ENCODE data around the gene FYB2.
"Not testable (repeated sequence)": the region's sequence is repeated elsewhere in the genome, so short reads cannot be mapped to it uniquely, and the experiment has no call there.

FYB2 gene

DNA sequence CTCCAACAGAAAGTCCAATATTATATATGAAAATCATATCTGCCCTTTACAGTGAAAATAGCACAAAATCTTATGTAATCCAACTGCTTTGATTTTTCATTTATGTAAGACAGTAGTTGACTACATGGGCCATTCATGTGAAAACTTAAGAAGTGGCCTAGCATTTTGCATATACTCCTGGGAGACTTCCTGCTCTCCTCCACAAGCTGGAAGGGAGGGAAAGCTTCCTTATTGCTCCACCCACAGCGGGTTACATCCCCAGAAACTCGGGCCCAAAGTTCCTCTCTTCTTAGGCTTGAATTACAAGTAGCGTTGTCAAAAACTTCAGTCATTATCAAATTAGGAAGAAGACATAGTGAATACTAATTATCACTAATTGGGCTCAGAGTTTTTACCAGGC is 29.2 kb downstream of the FYB2 start:
- DNase-seq (ENCODE audit: low spot score), result no peak

GRCh38 chr1:56788588-56788987 is 30.6 kb downstream of the FYB2 start:
- DNase-seq (ENCODE audit: low spot score), result no peak

GRCh38 chr1:56788102-56788501 is 31.1 kb downstream of the FYB2 start:
- no peak for DNase-seq (ENCODE audit: low spot score)

- DNase-seq (ENCODE audit: low spot score), result no peak
Observed at GRCh38 chr1:56787330-56787729, 31.9 kb downstream of the FYB2 start.

DNA sequence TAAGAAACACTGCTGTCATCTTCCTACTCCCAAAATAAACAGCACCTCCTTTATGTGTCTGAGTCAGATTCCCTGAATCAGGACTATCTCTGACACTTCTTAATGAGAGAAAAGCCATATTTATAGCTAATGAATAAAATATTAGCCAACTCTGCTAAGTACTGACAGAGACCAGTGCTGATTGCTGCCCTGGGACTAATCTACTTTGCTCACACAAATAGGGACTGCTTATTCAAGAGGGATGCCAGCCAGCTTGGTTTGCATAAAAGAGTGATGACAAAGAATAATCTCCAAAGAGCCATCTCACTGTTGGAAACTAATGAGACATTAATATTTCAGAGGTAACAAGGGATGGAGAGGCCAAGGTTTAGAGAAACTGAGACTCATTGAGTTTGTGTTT is 36.4 kb downstream of the FYB2 start:
- no peak for DNase-seq (ENCODE audit: low spot score)

DNA sequence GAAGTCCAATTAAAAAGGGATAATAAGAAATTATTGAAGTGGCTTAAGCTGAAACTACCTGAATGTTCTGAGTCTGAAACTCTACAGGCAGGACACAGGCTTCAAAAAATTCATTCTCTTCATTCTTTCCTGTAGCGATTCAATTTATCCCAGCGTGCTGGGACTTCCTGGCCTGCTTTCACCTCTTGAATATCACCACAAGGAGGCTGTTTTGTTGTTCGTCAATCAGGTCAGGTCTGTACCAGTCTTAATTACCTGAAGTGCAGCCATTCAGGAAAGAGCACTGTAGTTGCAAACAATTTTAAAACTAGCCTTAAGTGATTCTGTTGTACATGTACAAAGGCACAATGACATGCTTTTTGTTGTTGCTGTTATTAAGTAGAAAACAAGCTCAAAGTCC is 38.4 kb downstream of the FYB2 start:
- DNase-seq (ENCODE audit: low spot score), result no peak

DNA sequence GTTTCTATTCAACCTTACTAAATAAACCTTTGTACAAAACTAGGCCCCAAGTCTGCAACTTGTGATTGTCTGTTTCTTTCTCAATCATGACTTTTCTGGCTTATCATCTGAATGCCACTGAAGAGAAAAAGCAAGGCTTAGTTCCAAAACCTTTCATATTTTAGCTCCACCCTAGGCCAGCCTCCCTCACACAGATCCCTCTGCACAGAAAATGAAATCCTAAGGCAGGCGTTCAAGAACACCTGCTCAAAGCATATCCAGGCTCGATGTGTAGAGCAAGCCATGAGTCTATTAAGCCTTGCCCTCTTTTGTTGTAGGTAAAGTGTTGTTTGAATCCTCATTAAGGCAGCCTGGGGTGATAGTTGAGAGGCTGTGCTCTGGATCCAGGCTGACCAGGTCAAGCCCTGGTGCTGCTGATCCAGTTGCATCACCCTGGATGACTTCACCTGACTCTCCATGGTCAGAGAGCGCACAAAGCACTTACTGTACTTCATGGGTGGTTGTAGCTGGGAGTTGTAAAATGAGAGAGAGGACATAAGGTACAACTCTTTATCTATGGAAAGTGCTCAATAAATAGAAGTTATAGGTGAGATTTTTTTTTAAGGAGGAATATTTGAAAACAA is 39.0 kb downstream of the FYB2 start:
- no peak for DNase-seq (ENCODE audit: low spot score)

DNA sequence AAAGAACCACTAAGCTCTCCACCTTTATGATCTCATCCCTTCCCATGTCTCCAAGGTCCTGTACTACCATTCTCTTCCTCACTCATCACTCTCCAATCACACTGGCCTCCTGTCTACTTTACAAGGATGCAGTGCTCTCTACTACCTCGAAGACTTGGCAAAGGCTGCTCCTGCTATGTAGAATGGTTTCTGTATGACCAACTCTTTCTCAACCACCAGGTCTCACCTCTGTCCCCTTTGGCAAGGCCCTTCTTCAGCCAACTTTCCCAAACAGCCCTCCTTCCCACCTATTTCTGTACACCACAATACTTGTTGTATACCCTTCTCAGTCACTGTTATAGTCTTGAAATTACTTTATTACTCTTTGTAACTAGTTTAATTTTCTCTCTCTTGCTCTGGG is 41.2 kb downstream of the FYB2 start:
- no peak for DNase-seq (ENCODE audit: low spot score)

GRCh38 chr1:56774732-56775131 is 44.5 kb downstream of the FYB2 start:
- not testable (repeated sequence) for DNase-seq (ENCODE audit: low spot score)

DNA sequence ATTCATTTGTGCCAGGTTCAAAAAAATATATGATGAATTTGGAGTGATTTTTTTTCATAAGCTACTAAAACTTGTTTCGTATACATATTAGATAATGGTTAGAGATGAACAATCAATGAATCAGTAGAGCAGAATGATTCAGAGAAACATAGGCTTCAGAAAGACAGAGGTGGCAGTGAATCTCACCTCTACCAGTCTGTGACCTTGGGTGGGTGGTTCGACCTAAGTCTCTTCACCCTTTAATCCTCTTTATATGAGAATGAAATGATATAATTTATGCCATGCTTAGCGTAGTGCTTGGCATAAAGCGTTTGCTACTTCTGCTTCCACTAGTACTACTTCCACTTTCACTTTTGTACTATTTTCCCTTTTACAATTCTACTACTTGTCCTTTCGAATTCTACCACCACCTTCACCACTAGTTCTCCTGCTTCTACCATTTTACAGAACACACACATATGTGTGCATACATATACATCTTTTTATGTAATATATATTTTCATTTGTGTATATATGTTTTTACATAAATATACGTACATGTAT is 45.1 kb downstream of the FYB2 start:
- no peak for DNase-seq (ENCODE audit: low spot score)

- DNase-seq (ENCODE audit: low spot score), result no peak
Observed at GRCh38 chr1:56773341-56774066, 45.7 kb downstream of the FYB2 start.

- no peak for DNase-seq (ENCODE audit: low spot score)
Observed at GRCh38 chr1:56771717-56772116, 47.5 kb downstream of the FYB2 start.

DNA sequence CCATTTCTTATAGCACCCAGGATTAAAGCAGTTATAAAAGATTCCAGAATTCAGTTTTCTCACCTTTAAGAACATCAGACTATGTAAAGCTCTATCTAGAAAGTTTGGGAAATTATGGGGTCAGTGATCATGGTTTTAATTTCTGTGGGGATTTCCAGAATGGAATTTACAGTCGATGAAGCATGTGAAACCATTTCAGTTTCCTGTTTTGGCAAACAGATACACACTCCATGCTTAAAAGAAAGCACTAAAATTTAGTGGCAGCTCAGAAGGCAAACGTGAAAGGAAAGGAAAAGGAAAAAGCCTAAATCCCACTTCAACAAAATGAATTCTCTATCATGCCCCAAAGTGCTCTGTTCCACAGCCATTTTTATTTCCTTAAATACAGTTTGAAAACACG is 60.4 kb downstream of the FYB2 start:
- DNase-seq (ENCODE audit: low spot score), result no peak

DNA sequence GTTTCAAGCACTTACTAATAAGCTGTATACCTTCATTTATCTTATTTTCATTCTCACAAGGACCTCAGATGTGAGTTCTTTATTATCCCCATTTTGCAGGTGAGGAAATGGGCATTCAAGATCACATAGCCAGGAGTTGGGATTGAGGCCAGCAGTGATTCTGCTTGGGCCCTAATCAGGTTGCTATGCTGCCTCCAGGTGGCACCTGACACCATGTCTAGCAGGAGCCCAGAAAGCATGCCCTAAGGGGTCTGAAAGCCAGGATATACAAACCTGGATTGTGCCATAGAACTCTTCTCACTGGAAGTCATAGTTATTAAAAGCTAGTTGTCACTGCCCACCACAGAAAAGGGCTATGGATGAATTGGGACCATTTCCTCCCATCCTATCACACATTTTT is 61.1 kb downstream of the FYB2 start:
- DNase-seq (ENCODE audit: low spot score), result no peak

- DNase-seq (ENCODE audit: low spot score), result no peak
Observed at GRCh38 chr1:56755911-56756310, 63.3 kb downstream of the FYB2 start.

DNA sequence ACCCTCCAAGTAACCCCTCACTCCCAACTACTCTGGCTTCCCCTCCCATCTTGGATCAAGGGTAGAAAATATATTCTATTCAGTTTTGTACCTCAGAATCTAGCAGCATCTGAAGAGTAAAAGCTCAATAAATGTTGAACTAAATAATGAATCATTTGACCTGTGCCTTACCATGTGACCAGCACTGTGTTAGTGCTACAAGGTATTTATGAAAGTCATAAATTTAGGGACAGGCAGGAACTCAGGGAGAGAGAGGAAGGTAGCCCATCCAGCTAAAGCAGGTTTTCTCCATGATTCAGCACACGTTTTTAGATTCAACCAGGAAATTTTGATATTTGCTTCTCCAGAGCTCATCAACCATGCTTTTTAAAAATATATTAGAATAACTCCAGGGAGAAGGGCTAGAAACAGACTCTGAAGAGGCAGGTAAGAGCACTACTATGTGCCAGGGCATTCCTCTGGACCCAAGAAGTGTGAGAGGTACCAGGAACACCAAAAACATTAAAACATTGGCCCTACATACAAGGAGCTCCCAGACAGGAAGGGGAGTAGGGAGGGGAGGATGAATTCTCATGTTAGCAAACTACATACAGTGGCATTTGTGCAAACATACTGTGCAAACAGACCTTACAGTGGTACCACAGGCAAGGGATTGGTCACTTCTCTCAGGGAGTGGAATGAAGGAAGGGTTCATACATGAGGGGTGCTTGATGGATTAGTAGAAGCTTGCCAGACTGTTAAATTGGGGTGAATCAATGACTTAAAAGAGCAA is 64.3 kb downstream of the FYB2 start:
- DNase-seq (ENCODE audit: low spot score), result no peak

- no peak for DNase-seq (ENCODE audit: low spot score)
Observed at GRCh38 chr1:56745231-56745630, 74.0 kb downstream of the FYB2 start.

GRCh38 chr1:56728964-56729363 is 90.2 kb downstream of the FYB2 start:
- no peak for DNase-seq (ENCODE audit: low spot score)

DNA sequence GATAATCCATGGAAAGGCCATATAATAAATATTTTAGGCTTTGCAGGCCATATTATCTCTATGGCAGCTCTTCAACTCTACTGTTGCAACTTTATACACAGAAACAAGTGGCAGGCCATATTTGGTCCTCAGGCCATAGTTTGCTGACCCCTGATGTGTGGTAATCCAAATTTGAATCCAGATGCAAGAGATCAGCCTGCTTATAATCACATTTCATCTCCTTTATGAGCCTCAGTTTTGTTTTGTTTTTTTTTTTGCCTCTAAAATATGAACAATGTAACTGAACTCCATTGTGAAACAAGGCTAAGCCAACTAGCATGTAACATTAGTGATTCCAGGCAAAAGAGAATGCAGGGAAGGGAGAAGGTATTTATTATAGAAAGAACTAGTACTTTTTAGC is 92.5 kb downstream of the FYB2 start:
- no peak for DNase-seq (ENCODE audit: low spot score)

DNA sequence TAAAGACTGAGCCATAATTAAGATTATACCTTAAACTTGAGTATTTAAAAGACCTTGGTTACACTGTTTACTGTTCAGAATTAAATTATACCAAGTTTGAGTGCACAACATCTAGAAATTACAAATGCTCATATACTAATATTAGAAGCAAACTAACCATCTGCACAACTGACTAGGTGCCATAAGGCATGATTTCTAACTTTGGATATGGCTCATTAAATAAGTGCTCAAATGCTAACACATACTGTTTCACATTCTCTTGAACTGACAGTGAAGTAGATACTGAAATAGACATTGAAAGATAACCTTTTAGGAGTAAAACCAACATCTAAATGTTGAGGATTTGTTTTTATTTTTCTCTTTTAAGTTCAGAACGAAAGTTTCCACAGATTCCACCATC is 100.0 kb downstream of the FYB2 start:
- DNase-seq (ENCODE audit: low spot score), result no peak

DNA sequence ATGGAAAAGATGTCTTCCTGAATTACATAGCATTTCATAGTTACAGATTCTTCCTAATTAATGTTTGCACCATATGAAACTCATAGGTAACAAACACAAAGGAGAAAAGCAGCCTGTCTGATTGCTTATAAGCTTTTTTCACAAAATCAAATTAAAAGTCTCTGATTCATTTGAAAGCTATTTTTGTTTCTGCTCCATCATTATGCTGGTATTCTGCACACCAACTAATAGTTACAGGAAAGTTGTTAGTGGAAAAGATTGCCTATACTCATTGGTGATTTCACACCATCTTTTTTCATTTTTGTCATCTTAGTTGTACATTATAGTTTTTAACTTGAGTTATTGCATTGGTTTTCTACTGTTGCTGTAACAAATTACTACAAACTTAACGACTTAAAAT is 104.0 kb downstream of the FYB2 start:
- DNase-seq (ENCODE audit: low spot score), result peak; percentile 32

DNA sequence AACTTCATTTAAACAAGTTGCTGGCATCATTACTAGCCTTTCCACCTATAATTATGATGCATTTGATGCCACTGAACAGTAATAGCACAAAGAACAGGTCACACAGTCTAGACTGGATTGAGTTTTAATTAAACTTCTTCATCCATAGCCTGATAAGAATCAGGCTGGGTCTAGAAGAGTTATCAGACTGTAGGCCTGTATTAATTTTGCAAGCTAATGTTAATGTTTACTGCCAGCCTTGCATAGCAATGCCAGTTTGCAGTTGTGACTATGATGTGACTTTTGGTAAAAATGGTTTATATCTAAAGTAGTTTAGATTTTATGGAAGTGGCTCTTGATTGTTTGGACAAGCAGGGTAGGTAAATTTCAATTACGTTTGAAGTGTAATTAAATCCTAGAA is 106.1 kb downstream of the FYB2 start:
- no peak for DNase-seq (ENCODE audit: low spot score)

DNA sequence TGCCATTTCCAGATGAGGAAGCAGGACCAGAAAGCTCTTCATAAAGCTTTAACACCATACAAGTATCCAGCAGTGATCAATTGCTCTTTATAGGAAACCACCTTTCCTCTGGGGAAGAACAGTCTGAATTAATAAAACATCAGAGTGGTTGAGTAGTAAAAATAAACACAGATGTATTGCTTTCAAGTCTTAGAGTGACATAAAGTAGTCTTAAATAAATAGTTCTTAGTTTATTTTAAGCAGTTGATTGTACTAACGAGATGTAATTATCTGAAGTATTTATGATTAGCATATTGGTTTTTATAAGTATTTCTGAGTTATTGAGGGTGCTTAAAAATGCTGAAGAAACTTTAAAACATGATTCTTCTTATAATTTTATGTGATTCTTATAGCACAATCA is 107.1 kb downstream of the FYB2 start:
- DNase-seq (ENCODE audit: low spot score), result no peak

All from AG20443 (cell line).